ENCODE results near the gene RPIA.
"Not testable (repeated sequence)": the region's sequence is repeated elsewhere in the genome, so short reads cannot be mapped to it uniquely, and the experiment has no call there.

The RPIA gene

DNA sequence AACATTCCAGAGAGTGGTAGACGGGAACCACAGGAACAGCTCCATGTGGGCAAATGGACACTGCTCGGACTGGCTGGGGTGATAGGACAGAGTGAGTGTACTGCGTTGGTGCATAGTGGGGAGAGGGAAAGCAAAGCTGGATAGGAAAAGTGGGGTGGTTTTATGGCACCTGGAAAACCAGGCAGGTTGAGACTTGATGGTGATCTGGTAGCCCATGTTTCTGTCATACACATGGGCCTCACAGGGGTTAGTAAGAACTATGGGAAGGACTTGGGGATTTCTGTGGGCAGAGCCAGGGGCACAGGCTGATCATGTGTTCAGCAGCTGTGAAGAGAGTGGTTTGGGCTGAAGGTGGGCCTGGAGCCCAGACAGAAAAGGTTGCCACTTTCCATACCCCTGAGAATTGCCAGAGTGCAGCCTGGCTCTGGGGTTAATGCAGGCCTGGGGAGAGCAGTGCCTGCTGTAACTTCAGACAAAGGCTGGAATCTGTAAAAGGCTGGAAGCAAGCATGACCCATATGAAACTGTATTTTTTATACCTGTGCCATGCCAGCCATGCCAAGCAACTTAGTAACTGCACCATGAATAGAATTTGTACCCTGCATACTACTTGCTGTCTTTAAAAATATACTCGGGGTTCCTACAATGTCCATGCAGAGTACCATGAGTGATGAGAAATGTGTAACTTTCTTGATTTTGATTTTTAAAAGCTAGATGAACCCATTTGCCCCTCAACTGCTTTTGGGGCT is 41.9 kb downstream of the RPIA start:
- no peak for DNase-seq

- DNase-seq, result no peak
These were observed 43.7 kb downstream of the RPIA start for GRCh38 chr2:88735133-88735532.

GRCh38 chr2:88735853-88736252 is 44.4 kb downstream of the RPIA start:
- DNase-seq, result no peak

DNA sequence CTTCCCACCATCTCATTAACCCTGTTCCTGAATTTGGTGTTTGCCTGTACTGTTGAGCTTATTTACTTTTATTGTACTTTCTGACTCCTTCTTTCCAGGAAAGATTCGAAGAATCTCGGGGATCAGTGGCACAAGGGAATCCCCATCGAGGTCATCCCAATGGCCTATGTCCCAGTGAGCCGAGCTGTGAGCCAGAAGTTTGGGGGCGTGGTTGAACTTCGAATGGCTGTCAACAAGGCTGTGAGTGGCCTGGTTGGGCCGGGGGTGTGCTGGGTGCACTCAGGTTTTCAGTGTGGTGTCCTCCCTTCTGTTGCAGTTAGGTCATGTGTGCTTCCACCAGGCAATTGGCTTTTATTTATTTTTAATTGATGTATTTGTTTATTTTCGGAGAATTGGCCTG is 45.0 kb downstream of the RPIA start:
- no peak for DNase-seq

- no peak for DNase-seq
These were observed 45.9 kb downstream of the RPIA start for GRCh38 chr2:88737385-88737784.

GRCh38 chr2:88738271-88738670 is 46.8 kb downstream of the RPIA start:
- DNase-seq, result no peak

GRCh38 chr2:88739985-88740600 is 48.6 kb downstream of the RPIA start:
- peak; percentile 27 for DNase-seq

DNA sequence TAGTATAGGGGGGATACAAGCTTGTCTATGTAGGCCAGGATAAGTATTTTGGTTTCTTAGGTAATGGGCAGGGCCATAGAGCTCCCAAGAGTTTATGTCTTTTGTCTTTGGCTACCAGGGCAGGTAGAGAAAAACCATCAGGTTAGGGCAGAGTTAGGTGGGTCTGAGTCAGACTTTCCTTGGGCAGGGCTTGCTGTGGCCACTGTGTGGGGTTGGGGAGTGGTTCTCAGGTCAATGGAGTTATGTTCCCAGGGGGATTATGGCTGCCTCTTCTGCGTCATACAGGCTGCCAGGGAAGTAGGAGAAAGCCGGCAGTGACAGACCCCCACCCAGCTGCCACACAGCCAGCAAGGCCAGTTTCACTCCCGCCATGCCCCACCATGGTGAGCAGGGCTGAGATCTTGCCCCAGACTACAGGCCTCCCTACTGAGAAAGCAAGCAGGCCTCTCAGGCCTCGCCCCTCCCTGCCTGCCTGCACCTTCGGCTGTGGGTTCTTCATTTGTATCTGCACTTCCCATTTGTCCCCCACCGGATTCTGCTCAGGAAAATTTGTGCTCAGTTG is 55.5 kb downstream of the RPIA start:
- DNase-seq, result no peak

DNA sequence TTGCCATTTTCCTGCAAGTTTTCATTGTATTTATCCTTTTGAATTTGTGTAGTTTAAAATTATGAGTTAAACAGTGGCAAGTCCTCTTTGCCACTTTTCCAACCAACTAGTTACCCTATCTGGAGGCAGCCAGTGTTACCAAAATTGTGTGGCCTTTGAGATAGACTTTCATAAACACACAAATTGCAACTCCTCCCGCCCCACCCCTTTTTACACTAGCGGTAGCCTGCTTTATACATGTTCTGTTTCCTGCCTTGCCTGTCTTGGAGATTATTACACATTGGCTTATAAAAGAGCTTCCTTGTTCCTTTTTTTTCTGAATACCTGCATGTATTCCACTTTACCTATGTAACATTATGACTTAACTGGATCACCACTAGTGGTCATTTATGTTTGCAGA is 56.5 kb downstream of the RPIA start:
- no peak for DNase-seq

DNA sequence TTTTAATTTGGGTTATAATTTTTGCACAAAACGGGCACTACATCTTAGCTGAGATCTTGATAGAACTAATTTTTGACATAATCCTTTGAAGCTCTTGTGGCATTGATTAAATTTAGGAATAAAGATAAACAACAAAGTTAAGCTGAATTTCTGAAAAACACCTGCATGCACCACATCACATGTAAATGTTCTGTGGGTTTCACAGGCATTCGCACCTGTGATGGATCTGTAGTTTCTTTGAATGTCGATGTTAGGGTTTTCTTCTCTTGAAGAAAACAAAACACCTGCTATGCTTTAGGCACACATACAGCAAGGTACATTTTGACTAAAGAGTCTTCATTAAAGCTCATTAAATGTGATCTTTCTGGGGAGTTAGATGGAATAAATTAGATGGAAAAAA is 60.3 kb downstream of the RPIA start:
- no peak for DNase-seq

GRCh38 chr2:88753833-88754584 is 62.5 kb downstream of the RPIA start:
- no peak for DNase-seq

GRCh38 chr2:88754585-88755320 is 63.3 kb downstream of the RPIA start:
- DNase-seq, result no peak

DNA sequence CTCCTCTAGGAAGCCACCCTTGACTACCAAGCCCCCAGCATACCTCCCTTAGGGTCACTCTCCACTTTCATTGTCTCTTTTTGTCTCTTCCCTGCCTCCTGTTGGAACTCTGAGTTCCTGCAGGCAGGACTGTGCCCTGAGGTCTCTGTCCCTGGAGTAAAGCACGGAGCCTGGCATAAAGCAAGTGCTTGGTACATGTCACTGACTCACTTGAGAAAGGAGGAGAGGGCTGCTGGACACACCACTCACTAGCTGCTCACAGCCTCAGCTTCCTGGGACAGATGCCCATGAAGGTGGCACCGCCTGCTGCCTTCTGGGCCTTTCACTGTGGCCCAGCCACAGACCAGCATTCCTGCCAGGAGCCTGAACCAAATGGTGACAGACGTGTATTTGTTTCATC is 64.4 kb downstream of the RPIA start:
- no peak for DNase-seq

DNA sequence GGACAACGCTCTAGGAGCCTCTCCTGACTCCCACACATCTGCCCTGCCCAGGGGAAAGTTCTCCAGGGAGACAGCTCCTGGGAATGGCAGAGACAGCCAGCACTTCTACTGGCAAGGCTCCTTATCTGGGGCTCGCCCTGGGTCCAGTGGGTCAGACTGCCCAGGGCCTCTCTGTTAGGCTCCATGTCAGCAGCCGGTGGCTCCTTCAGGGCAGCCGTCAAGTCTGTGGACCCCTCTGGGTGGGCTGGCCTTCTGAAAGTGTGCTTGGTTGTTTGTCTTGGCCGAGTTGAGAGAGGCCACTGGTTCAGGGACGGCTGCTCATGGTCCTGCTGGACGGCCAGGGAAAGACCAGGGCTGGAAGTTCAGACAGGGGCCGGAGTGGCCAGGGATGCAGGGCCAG is 65.6 kb downstream of the RPIA start:
- DNase-seq, result no peak

DNA sequence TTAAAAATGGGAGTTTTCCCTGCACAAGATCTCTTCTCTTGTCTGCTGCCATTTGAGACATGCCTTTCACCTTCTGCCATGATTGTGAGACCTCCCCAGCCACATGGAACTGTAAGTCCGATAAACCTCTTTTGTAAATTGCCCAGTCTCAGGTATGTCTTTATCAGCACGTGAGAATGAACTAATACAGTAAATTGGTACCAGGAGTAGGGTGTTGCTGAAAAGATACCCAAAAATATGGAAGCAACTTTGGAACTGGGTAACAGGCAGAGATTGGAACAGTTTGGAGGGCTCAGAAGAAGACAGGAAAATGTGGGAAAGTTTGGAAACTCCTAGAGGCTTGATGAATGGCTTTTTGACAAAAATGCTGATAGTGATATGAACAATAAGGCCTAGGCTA is 67.2 kb downstream of the RPIA start:
- not testable (repeated sequence) for DNase-seq

GRCh38 chr2:88760819-88761598 is 69.5 kb downstream of the RPIA start:
- no peak for DNase-seq

DNA sequence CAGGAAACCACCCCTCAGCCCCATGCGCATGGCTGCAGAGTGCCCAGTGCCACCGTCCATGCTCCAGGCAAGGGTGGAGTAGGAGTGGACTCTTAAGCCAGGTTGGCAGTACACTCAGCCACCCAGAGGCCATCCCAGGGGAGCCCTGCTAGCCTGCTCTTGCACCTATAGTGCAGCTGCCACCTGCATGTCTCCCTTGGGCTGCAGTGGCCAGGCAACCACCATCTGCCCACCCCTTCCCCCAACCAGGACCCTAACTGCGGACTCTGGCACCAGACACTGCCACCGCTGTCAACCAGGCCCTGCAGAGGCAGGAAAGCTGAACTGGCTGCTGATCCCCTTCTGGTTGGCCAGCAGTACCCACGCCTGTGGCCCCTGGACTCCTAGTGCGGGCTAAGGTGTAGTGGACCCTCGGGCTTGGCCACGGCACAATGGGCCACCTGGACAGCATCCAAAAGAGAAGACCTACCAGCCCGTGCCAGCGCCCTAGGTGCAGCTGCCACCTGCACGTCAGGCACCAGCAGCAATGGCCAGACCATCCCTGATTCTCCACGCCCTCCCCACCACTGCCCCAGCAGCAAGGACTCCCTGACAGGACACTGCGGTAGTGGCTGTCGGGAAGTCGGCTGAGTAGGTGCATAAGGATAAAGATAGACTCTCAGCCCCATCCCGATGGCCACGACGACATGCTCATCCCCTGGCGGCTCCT is 72.8 kb downstream of the RPIA start:
- DNase-seq, result no peak

DNA sequence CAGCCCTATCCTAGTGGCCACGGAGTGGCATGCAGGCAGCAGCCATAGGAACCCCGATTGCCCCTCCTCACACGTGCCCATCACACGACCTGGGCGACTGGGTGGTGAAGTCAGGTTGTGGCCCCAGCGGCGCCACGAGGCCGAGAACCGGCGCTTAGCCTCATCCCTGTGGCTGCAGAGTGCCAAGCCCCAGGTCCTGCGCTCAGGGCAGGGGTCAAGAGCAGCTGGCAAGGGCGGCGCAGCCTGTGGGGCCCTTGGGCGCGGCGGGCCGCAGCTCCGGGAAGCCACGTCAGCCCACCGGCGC is 73.3 kb downstream of the RPIA start:
- DNase-seq, result peak; percentile 6

DNA sequence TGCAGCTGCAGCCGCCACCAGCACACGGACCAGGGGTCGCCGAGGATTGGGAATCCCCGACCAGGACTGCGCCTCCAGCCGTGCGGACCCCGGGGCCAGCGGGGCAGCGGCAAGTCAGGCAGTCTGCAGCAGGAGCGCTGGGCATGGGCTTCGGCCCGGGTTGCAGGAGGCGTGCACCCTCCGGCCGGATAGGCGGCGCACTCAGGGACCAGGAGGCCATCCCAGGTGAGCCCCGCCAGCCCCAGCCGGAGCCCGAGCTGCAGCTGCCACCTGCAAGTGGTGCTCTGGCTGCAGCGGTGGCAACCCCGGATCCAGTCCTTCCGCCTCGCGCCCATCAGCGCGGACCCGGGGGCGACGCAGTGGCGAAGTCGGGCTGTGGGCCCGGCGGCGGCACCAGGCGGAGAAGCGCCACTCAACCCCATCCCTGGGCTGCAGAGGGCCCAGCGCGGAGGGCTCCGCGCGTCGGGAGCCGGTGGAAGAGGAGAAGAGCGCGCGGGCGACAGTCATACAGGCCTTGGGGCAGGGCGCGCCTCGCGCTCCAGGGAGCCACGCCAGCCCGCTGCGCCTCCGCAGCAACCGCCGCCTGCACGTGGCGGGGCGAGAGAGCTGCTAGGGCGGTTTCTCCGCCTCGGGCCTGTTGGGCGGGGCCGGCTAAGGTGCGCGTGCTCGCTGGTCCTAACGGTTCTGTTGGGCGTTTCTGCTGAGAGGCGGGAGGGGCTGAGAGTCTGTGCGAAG is 73.8 kb downstream of the RPIA start:
- DNase-seq, result peak; percentile 72

- not testable (repeated sequence) for DNase-seq
These were observed 74.5 kb downstream of the RPIA start for GRCh38 chr2:88765889-88766481.

All from right kidney (tissue), 1 donor.